ENCODE data around the gene CFAP300.

DNA sequence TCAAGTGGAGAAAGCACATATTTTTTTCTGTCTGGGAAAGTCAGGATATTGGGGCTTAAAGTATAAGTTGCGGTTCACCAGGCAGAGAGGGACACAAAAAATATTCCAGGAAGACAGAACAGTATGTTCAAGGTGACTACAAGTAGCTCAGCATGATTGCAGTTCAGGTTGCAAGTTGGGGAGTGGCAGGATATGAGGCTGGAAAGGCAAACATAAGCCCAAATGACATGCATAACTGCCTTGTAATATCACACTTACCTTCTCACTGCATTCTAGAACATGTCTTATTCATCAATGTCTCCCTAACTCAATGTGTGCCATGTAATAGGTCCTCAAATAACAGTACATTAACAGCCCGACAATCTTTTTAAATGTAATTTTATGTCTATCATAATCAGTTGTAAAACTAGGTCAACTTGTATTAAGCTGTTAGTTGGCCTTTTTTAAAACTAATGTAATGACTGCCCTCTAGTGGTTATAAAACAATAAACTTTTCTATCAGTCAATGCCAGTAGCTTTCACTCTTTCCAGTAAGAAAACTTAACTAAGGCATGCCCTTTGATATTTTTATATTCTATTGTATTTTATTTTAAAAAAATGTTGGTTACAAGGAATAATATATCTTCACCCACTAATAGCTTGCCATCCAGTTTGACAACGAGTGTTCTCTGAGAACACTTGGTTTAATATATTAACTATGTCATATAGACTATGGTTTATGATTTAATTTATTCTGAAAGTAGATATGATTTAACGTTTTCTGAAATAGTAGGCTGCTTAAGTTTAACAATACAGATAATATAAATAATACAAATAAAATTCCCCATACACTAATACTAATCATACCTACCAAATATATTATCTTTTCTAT lies 39.4 kb upstream of the CFAP300 start:
- TF ChIP-seq, protein P1, sequence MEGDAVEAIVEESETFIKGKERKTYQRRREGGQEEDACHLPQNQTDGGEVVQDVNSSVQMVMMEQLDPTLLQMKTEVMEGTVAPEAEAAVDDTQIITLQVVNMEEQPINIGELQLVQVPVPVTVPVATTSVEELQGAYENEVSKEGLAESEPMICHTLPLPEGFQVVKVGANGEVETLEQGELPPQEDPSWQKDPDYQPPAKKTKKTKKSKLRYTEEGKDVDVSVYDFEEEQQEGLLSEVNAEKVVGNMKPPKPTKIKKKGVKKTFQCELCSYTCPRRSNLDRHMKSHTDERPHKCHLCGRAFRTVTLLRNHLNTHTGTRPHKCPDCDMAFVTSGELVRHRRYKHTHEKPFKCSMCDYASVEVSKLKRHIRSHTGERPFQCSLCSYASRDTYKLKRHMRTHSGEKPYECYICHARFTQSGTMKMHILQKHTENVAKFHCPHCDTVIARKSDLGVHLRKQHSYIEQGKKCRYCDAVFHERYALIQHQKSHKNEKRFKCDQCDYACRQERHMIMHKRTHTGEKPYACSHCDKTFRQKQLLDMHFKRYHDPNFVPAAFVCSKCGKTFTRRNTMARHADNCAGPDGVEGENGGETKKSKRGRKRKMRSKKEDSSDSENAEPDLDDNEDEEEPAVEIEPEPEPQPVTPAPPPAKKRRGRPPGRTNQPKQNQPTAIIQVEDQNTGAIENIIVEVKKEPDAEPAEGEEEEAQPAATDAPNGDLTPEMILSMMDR (IDR thresholded peaks at IDR 0.05): peak; percentile 49 to 63 (median 52)
- TF ChIP-seq POLR2AphosphoS5 (IDR thresholded peaks at IDR 0.05): no peak
- no peak for TF ChIP-seq POLR2A (IDR thresholded peaks at IDR 0.05)
- TF ChIP-seq EP300 (IDR thresholded peaks at IDR 0.05): no peak
